Ishikawa (cell line): ENCODE measurements around the gene TMEM198.

Source experiments
- CEBPB ChIP-seq: IDR thresholded peaks from 2 replicates; pipeline ENCODE4 v1.6.1; 2012
- EP300 ChIP-seq: IDR thresholded peaks from 2 replicates; pipeline ENCODE4 v1.6.1; 2012; ENCODE audit warnings: borderline replicate concordance
- MAX ChIP-seq: IDR thresholded peaks from 2 replicates; pipeline ENCODE4 v1.6.1; 2012
- NFIC ChIP-seq: IDR thresholded peaks from 2 replicates; pipeline ENCODE4 v1.6.1; 2012
- RAD21 ChIP-seq: IDR thresholded peaks from 2 replicates; pipeline ENCODE4 v1.6.1; 2012; ENCODE audit warnings: low read depth
- TAF1 ChIP-seq: IDR thresholded peaks from 2 replicates; pipeline ENCODE4 v1.6.1; 2012; ENCODE audit warnings: low read depth, mild to moderate bottlenecking
- TCF12 ChIP-seq: IDR thresholded peaks from 2 replicates; pipeline ENCODE4 v1.6.1; 2012; ENCODE audit warnings: low read depth
- TEAD4 ChIP-seq: IDR thresholded peaks from 2 replicates; pipeline ENCODE4 v1.6.1; 2012
- USF1 ChIP-seq: IDR thresholded peaks from 2 replicates; pipeline ENCODE4 v1.6.1; 2012
- YY1 ChIP-seq: IDR thresholded peaks from 2 replicates; pipeline ENCODE4 v1.6.1; 2012; ENCODE audit warnings: low read depth
- TF ChIP-seq, protein P1 (sequence below): IDR thresholded peaks from 2 replicates; pipeline ENCODE4 v1.6.1; 2012; ENCODE audit warnings: low read depth, mild to moderate bottlenecking

DNA sequence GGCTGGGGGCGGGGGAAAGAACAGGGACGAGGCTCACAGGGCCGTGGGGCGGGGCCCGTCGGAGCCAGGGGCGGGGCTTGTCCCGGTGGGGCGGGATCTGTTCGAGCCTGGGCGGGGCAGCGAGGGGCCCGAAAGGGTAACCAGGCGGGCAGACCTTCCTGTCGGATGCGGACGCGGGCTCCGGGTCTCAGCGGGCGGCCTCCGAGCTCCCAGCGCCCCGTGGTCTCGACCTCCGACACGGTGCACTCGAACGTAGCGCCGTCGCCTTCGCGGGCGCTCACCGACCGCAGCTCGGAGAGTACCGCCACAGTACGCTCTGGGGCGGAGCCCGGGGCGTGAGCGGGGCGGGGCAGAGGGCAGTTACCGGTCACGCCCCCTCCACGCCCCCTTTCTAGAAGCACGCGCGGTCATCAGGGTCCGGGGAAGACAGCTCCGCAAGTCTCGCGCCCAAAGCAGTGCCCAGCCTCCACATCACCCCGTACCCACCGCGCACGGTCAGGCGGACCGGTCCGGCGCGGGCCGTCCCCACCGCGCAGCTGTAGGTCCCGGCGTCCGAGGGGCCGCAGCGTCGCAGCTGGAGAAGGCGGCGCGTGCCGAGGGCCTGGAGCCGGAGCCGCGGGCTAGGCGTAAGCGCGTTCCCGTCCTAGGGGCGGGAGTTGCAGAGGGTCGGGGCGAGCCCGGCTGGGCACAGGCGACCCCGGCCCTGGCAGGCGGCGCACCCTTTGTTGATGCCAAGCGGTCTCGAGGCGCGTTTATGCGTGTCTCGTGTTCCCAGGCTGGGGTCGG is 8.7 kb downstream of the TMEM198 start:
- TF ChIP-seq USF1 (0 out of 2 replicates have a peak, but pooled peaks have one; percentile 1), TAF1 (no peak), TCF12 (no peak), EP300 (no peak), YY1 (no peak), MAX (peak; percentile 83), TEAD4 (no peak), NFIC (no peak), RAD21 (no peak), CEBPB (no peak)
- TF ChIP-seq, protein P1, sequence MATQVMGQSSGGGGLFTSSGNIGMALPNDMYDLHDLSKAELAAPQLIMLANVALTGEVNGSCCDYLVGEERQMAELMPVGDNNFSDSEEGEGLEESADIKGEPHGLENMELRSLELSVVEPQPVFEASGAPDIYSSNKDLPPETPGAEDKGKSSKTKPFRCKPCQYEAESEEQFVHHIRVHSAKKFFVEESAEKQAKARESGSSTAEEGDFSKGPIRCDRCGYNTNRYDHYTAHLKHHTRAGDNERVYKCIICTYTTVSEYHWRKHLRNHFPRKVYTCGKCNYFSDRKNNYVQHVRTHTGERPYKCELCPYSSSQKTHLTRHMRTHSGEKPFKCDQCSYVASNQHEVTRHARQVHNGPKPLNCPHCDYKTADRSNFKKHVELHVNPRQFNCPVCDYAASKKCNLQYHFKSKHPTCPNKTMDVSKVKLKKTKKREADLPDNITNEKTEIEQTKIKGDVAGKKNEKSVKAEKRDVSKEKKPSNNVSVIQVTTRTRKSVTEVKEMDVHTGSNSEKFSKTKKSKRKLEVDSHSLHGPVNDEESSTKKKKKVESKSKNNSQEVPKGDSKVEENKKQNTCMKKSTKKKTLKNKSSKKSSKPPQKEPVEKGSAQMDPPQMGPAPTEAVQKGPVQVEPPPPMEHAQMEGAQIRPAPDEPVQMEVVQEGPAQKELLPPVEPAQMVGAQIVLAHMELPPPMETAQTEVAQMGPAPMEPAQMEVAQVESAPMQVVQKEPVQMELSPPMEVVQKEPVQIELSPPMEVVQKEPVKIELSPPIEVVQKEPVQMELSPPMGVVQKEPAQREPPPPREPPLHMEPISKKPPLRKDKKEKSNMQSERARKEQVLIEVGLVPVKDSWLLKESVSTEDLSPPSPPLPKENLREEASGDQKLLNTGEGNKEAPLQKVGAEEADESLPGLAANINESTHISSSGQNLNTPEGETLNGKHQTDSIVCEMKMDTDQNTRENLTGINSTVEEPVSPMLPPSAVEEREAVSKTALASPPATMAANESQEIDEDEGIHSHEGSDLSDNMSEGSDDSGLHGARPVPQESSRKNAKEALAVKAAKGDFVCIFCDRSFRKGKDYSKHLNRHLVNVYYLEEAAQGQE, result no peak
